Measurements from ENCODE around the gene COMMD10. TPM values are rescaled to one million over a fixed set of nuclear protein-coding genes. Genes with fewer than 3 reads are reported as not detected.

COMMD10 gene
- total RNA-seq, 1 experiment from 2014 or later, result 39.8 TPM

DNA sequence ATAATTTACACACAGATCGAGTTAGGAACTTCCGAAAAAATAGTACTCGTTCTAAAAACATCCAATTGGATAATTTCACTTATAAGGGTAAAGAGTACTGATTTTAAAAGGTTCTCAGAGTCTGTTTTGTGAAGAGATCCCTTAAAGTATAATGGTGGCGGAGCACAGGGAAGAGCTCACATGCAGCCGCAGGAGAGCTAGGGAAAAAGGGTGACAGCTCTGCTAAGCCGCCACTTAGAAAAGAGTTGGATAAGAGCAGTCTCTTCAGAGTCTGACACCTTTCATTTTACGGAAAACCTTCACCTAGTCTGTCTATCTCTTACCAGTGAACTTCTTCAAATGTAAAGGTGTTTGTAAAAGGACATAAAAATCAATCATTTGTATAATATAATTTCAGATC, 149.9 kb downstream of the COMMD10 start:
- Mint-ChIP-seq H3K4me3 (ENCODE audit: low read depth, unreplicated experiment) (no peak overlapping the region), H3K27me3 (ENCODE audit: unreplicated experiment) (no peaks in the 10 kb centered on the region), H3K27ac (ENCODE audit: unreplicated experiment) (no peak overlapping the region), H3K36me3 (ENCODE audit: insufficient read depth, unreplicated experiment) (no peaks in the 10 kb centered on the region), H3K4me1 (ENCODE audit: low read depth, unreplicated experiment) (peaks cover 8% of the 10 kb centered on the region), H3K9me3 (ENCODE audit: low read depth, unreplicated experiment) (peaks cover 5% of the 10 kb centered on the region)
- intact Hi-C loops (cut with micrococcal nuclease; ENCODE audit: unreplicated experiment), result no loop called here
- BruUV-seq (replicated peaks), result no TSS peak
- CTCF ChIA-PET, result no interaction called here
- DNase-seq, result no peak
- TF ChIP-seq, protein P1, sequence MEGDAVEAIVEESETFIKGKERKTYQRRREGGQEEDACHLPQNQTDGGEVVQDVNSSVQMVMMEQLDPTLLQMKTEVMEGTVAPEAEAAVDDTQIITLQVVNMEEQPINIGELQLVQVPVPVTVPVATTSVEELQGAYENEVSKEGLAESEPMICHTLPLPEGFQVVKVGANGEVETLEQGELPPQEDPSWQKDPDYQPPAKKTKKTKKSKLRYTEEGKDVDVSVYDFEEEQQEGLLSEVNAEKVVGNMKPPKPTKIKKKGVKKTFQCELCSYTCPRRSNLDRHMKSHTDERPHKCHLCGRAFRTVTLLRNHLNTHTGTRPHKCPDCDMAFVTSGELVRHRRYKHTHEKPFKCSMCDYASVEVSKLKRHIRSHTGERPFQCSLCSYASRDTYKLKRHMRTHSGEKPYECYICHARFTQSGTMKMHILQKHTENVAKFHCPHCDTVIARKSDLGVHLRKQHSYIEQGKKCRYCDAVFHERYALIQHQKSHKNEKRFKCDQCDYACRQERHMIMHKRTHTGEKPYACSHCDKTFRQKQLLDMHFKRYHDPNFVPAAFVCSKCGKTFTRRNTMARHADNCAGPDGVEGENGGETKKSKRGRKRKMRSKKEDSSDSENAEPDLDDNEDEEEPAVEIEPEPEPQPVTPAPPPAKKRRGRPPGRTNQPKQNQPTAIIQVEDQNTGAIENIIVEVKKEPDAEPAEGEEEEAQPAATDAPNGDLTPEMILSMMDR (IDR thresholded peaks at IDR 0.05; ENCODE audit: unreplicated experiment), result no peak

DNA sequence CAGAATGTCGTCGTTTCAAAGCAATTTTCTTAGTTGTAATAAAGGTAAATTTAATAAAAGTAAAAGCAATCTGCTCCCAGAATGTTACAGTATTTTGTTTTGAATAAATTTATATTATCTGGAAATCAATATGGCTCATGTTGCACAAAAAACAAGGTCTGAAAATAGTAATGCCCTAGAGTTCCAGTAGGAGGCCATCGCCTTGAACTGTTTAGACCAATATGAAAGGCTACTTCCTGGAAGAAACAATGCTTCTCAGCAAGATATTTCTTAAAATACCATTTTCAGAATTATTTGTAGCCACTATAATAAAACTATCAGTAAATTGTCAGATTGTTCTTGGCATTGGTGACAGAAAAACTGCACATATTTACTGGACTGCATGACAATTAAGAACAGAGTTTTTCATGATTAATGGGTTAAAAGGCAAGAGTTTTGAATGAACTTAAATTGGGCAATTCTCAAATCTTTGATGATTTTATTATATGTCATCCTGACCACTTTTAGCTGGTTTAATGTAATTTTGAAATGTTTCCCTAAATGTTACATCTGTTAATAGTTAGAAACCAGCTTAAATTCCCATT, 153.2 kb downstream of the COMMD10 start:
- H3K27me3 Mint-ChIP-seq (ENCODE audit: unreplicated experiment), result no peaks in the 10 kb centered on the region
- H3K4me1 Mint-ChIP-seq (ENCODE audit: low read depth, unreplicated experiment), result peaks cover 8% of the 10 kb centered on the region
- H3K27ac Mint-ChIP-seq (ENCODE audit: unreplicated experiment), result no peak overlapping the region
- no peak overlapping the region for H3K4me3 Mint-ChIP-seq (ENCODE audit: low read depth, unreplicated experiment)
- intact Hi-C loops (cut with micrococcal nuclease; ENCODE audit: unreplicated experiment), result no loop called here
- CTCF ChIA-PET, result no interaction called here
- DNase-seq, result no peak
- no TSS peak for BruUV-seq (replicated peaks)
- TF ChIP-seq, protein P1 (IDR thresholded peaks at IDR 0.05; ENCODE audit: unreplicated experiment), result peak; percentile 14
- H3K9me3 Mint-ChIP-seq (ENCODE audit: low read depth, unreplicated experiment), result peaks cover 5% of the 10 kb centered on the region
- no peaks in the 10 kb centered on the region for H3K36me3 Mint-ChIP-seq (ENCODE audit: insufficient read depth, unreplicated experiment)

GRCh38 chr5:116242343-116242742, 157.5 kb downstream of the COMMD10 start:
- intact Hi-C loops (cut with micrococcal nuclease; ENCODE audit: unreplicated experiment), result no loop called here
- Mint-ChIP-seq H3K27ac (ENCODE audit: unreplicated experiment) (no peak overlapping the region), H3K27me3 (ENCODE audit: unreplicated experiment) (no peaks in the 10 kb centered on the region), H3K9me3 (ENCODE audit: low read depth, unreplicated experiment) (peaks cover 8% of the 10 kb centered on the region), H3K4me1 (ENCODE audit: low read depth, unreplicated experiment) (no peaks in the 10 kb centered on the region), H3K36me3 (ENCODE audit: insufficient read depth, unreplicated experiment) (no peaks in the 10 kb centered on the region), H3K4me3 (ENCODE audit: low read depth, unreplicated experiment) (no peak overlapping the region)
- BruUV-seq (replicated peaks), result no TSS peak
- TF ChIP-seq, protein P1 (IDR thresholded peaks at IDR 0.05; ENCODE audit: unreplicated experiment), result no peak
- DNase-seq, result no peak
- CTCF ChIA-PET, result interaction anchor here (0.6 kb wide), 1 partner anchor 61 kb away, joined by 3 read pairs; no protein-coding TSS in a partner anchor

DNA sequence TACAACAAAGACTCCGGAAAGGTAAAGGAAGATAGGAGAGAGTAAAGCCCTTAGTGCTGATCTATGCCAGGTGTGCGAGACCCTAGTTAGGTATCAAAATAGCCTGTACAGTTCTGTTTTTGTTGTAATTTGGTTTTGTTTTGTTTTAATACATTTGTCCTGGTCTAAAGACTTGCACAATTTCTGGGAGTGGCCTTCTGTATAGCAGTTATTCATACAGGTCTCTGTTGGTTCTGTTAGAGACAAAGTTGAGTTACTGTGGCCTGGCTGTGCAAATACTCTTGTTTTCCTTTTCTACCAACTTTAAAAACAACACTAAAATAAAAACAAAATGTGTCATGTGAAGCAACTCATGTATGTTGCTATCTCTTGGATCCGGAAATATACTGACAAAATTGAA, 163.6 kb downstream of the COMMD10 start:
- no peaks in the 10 kb centered on the region for H3K27me3 Mint-ChIP-seq (ENCODE audit: unreplicated experiment)
- peaks cover 8% of the 10 kb centered on the region for H3K9me3 Mint-ChIP-seq (ENCODE audit: low read depth, unreplicated experiment)
- no peak overlapping the region for H3K4me3 Mint-ChIP-seq (ENCODE audit: low read depth, unreplicated experiment)
- DNase-seq, result no peak
- TF ChIP-seq, protein P1 (IDR thresholded peaks at IDR 0.05; ENCODE audit: unreplicated experiment), result no peak
- CTCF ChIA-PET, result no interaction called here
- H3K27ac Mint-ChIP-seq (ENCODE audit: unreplicated experiment), result no peak overlapping the region
- no peaks in the 10 kb centered on the region for H3K4me1 Mint-ChIP-seq (ENCODE audit: low read depth, unreplicated experiment)
- intact Hi-C loops (cut with micrococcal nuclease; ENCODE audit: unreplicated experiment), result no loop called here
- no peaks in the 10 kb centered on the region for H3K36me3 Mint-ChIP-seq (ENCODE audit: insufficient read depth, unreplicated experiment)
- BruUV-seq (replicated peaks), result no TSS peak

Data from Calu3 (cell line).